ENCODE measurements around the gene HDLBP.

DNA sequence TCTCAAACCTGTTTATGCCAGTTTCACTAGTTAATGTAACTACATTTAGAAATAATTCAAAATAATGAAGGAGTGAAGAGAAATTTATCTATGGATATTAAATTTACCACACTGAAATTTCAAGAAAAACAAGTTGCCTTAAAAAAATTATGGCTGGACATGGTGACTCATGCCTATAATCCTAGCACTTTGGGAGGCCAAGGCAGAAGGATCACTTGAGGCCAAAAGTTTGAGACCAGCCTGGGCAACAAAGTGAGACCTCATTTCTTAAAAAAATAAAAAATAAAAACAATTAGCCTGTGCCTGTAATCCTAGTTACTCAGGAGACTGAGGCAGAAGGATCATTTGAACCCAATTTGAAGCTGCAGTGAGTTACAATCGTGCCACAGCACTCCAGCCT, 29.9 kb downstream of the HDLBP start:
- TF ChIP-seq CTCF (IDR thresholded peaks at IDR 0.05) (no peak), POLR2A (IDR thresholded peaks at IDR 0.05) (no peak), EP300 (IDR thresholded peaks at IDR 0.05) (no peak)

Measured in tibial nerve (tissue), 4 donors.